ENCODE measurements around the gene FAM89A.

- no peak for TF ChIP-seq CTCF (conservative IDR thresholded peaks at IDR 0.05)
- TF ChIP-seq EZH2 (IDR thresholded peaks at IDR 0.05; ENCODE audit: low read depth) = no peak
Observed at GRCh38 chr1:230979952-230980351, 60.1 kb downstream of the FAM89A start.
